NCI-H345 (cell line): Measurements from ENCODE around the gene ATXN2.
A peak's percentile ranks its signal among the peaks of the same experiment; 100 is the strongest.
"Not testable (repeated sequence)": the region's sequence is repeated elsewhere in the genome, so short reads cannot be mapped to it uniquely, and the experiment has no call there.

Source experiments
- DNase-seq: peaks from one replicate; lab custom pipeline; 2025; lab: John Stamatoyannopoulos, UW

Gene ATXN2

GRCh38 chr12:111600986-111601385 lies 1.9 kb upstream of the ATXN2 start:
- DNase-seq: not testable (repeated sequence)

DNA sequence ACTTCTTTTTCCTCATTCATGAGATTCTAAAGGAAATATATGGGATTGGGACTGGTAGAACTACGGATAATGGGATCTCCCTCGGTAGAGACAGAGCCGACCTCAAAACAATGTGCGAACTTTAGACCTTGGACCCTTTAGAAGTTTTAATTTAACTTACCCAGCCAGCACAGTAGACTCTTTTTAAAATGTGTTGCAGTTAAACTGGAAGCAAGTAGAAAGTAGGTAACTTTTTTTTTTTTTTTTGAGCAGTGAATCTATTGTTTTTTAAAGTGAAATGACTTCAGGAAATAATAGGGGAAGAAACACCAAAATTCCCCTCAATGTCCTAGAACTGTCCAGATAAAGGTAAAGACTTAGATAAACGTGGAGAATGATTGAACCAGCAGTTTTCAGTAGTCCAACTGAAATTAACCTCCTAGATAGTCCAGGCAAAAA lies 1.1 kb upstream of the ATXN2 start:
- DNase-seq: no peak

GRCh38 chr12:111599453-111600204 lies 514 bp upstream of the ATXN2 start:
- peak; percentile 92 for DNase-seq

GRCh38 chr12:111597831-111598636 lies 1.1 kb downstream of the ATXN2 start:
- peak; percentile 48 for DNase-seq

DNA sequence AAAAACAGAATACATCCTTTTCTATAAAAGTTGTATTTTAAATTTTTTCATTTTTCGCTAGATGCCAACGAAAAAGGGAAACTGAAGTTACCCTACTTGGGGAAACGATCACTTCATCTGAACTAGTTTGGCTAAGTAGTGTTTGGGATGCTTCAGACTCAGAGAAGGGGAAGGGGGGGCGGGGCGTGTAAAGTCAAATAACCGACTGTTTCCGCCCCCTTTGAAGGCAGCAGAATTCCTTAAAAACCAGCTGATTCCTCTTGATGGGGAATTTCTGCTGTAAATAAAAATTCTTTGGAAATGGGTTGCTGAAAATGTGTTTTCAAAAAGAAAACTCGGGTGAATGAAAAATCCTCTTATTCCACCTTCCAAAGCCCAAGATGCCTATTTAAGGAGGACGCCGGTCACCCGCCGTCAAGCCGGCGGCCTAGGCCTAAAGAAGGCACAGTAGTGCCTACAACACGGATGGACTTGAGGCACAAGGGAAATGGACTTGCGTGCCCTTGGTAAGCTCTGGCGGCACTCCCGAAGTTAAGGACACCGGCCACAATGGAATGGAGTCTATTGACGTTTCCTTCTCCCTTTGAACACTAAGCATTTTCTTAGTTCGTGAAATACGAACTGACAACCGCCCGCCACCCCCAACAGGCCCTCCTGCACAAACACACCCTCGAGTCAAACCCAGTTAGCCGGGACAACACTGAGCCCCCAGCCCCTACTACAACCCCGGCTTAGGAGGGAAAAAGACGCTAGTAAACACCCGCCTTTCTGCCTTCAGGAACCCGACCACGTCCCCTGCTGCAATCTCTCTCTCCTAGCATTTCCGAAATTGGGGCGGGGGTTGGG lies 1.9 kb downstream of the ATXN2 start:
- DNase-seq: peak; percentile 42

- not testable (repeated sequence) for DNase-seq
These were observed 3.7 kb downstream of the ATXN2 start for GRCh38 chr12:111595341-111595835.

DNA sequence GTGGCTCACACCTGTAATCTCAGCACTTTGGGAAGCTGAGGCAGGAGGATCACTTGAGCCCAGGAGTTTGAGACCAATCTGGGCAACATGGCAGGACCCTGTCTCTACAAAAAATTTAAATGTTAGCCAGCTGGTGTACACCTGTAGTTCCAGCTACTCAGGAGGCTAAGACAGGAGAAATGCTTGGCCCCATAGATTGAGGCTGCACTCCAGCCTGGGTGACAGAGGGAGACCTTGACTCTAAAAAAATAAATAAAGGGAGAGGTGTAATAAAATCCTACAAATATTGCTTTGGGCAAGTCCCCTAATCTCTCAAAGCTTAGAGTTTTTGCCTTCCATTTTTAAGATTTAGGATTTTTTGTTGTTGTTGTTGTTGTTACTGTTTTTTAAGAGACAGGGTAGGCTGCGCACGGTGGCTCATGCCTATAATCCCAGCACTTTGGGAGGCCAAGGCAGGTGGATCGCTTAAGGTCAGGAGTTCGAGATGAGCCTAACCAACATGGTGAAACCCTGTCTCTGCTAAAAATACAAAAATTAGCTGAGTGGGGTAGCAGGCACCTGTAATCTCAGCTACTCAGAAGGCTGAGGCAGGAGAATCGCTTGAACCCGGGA lies 7.6 kb downstream of the ATXN2 start:
- DNase-seq: not testable (repeated sequence)

GRCh38 chr12:111590552-111590951 lies 8.6 kb downstream of the ATXN2 start:
- DNase-seq: no peak

GRCh38 chr12:111589601-111590000 lies 9.5 kb downstream of the ATXN2 start:
- no peak for DNase-seq

DNA sequence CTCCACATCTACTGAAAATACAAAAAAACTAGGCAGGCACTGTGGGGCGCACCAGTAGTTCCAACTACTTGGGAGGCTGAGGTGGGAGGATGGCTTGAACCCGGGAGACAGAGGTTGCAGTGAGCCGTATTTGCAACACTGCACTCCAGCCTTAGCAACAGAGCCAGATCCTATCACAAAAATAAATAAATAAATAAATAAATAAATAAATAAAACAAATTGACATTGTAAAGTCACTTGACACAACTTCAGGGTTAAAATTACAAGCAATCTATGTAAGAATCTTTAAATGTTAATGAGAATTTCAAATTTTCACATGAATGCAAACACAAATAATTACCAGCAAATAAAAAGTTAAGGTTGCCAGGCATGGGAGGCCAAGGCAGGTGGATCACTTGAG lies 11.1 kb downstream of the ATXN2 start:
- DNase-seq: no peak

DNA sequence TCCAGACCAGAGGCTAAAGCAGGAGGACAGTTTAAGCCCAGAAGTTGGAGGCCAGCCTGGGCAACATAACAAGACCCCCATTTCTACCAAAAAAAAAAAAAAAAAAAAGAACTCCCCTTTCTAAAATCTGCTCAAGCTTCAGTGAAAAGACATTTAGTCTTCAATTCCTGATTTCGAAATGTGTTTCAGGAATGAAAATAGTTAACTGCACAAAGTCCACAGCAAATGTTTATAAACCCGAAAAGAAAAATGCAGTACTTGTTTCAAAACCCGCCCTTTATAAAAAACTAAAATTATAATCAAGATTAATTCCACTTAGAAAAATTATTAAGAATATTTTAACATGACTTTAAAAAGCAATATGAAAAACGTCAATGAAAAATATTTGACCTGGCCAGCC lies 12.1 kb downstream of the ATXN2 start:
- no peak for DNase-seq

DNA sequence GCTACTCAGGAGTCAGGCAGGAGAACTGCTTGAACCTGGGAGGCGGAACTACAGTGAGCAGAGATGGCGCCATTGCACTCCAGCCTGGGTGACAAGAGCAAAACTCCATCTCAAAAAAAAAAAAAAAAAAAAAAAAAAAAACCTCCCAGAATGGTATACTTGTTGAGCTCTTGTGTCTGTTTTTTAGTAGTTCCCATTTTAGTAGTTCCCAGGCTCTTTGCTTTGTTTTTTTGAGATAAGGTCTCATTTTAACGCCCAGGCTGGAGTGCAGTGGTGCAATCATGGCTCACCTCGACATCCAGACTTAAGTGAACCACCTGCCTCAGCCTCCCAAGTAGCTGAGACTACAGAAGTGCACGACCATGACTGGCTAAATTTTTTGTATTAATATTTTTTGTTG lies 13.4 kb downstream of the ATXN2 start:
- DNase-seq: no peak

DNA sequence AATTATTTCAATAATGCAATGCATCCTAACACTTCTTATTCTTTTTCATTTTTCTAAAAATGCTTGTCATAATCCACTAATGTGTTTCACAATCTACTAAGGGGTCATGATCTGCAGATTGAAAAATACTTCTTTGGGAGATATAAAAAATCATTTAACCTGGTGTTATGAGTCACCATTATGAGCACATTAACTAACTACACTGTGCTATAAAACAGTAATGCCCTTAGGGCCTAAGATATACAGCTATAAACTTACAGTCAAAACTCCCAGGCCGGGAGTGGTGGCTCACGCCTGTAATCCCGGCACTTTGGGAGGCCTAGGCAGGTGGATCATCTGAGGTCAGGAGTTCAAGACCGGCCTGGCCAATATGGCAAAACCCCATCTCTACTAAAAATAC lies 14.2 kb downstream of the ATXN2 start:
- DNase-seq: no peak

DNA sequence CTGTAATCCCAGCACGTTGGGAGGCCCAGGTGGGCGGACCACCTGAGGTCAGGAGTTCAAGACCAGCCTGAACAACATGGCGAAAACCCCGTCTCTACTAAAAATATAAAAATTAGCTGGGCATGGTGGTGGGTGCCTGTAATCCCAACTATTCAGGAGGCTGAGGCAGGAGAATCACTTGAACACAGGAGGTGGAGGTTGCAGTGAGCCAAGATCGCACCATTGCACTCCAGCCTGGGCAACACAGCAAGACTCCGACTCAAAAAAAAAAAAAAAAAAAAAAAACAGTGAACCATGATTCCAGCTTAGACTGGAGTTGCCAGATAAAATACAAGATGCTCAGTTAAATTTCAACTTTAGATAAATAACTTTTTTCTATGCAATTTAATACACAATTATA lies 15.6 kb downstream of the ATXN2 start:
- not testable (repeated sequence) for DNase-seq

DNA sequence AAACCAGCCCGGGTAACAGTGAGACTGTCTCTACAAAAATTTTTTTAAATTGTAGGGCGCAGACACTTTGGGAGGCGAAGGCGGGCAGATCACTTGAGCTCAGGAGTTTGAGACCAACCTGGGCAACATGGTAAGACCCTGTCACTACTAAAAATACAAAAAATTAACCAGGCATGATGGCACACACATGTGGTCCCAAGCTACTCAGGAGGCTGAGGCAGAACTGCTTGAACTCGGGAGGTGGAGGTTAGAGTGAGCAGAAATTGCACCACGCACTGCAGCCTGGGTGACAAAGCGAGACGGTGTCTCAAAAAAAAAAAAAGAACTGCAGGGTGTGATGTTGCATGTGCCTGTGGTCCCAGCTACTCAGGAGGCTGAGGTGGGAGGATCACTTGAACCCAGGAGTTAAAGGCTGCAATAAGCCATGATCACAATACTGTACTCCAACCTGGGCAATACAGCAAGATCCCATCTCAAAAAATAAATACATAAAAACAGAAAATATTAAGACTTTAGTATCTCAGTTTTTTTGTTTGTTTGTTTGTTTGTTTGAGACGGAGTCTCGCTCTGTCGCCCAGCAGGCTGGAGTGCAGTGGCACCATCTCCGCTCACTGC lies 16.9 kb downstream of the ATXN2 start:
- no peak for DNase-seq

- no peak for DNase-seq
These were observed 17.5 kb downstream of the ATXN2 start for GRCh38 chr12:111581434-111582132.

DNA sequence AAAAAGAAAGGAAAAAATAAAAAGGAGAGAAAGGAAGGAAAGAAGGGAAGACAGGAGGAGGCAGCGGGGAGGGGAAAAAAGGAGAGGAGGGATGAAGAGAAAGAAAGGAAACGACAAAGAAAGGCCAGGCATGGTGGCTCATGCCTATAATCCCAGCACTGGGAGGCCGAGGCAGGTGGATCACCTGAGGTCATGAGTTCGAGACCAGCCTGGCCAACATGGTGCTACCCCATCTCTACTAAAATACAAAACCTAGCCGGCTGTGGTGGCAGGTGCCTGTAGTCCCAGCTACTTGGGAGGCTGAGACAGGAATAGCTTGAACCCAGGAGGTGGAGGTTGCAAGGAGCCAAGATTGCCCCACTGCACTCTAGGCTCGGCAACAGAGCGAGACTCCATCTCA lies 18.4 kb downstream of the ATXN2 start:
- DNase-seq: no peak

DNA sequence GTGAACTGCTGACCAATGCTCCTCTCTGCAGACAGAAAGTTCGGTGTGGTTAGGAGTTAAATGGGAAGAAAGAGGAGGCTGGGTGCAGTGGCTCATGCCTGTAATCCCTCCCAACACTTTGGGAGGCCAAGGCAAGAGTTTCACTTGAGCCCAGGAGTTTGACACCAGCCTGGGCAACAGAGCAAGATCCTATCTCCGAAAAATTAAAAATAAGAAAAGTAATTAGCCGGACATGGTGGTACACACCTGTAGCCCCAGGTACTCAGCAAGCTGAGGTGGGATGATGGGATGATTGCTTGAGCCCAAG lies 19.0 kb downstream of the ATXN2 start:
- DNase-seq: no peak

- DNase-seq: no peak
These were observed 20.2 kb downstream of the ATXN2 start for GRCh38 chr12:111578971-111579340.

- no peak for DNase-seq
These were observed 20.7 kb downstream of the ATXN2 start for GRCh38 chr12:111578276-111578970.
